GM19455 (cell line): ENCODE data around the gene FAM222B.

Experiments
- ATAC-seq: cut with Tn5 transposase; IDR thresholded peaks from one replicate; pipeline ENCODE4 v1.9.1; 2021; ENCODE audit not compliant: unreplicated experiment

Gene FAM222B

DNA sequence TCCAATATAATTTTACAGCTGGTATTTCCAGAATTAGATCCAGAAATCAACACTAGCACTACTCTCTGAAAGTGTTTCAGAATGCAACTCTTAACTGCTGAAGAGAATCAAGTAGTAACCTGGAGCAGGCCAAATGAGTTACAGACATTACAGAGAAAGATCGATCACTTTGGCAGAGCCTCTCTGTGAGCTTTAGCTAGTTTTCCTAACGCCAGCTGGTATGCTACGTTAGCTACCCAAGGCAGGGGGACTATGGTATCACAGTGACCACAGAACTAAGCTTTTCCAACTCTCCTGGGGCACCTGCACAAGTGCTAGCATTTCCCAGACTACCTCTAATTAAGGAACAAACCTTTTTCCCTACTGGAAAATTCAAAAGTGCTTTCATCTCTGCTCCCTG lies 68.4 kb downstream of the FAM222B start:
- no peak for ATAC-seq

DNA sequence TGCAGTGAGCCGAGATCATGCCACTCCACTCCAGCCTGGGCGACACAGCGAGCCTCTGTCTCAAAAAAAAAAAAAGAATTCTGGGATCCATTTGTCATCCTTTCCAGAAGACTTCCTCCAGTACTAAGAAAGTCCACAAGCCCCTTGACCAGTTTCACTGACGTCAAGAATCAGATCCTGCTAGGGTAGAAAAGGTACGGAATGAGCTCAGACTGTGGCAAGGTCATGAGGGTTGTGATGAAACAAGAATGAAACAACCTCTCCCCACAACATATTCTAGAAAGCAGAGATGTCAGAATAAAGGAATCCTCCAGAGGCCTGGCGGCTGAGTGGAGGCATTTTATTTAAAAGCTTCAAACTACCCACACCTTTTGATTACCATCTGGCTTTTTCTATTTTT lies 68.9 kb downstream of the FAM222B start:
- ATAC-seq, result no peak

DNA sequence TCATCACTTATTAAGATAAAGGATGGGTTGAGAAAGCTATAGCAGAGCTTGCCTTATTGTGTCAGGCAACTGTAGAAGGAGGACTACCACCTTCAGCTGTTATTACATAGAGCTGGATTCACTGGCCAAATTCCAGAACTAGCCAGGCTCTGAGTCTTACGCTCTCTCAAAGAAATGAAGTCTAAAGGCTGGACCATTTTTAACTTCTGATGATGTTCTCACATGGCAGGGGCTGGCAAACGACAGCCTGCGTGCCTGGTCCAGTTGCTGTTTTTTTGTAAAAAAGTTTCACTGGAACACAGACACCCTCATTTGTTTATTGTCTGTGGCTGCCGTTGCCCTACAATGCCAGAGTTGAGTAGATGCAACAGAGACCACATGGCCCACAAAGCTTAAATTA lies 77.6 kb downstream of the FAM222B start:
- ATAC-seq, result no peak

DNA sequence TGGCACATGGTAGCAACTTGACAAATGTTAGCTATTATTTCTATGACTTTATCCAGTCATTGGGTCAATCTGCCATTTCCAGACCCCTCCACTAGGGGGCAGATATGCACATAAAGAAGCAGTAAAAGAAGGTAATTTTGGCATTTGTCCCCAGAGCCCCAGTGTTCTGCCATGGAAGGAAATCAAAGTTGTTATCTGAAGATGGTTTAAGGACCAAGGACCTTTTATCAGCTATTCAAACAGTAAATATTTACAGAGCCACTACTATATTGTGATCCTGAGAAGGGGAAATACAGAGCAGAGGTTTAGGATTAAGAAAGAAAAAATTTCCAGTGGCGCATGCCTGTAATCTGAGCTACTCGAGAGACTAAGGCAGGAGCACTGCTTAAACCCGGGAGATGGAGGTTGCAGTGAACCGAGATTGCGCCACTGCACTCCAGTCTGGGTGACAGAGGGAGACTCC lies 78.8 kb downstream of the FAM222B start:
- ATAC-seq, result no peak

DNA sequence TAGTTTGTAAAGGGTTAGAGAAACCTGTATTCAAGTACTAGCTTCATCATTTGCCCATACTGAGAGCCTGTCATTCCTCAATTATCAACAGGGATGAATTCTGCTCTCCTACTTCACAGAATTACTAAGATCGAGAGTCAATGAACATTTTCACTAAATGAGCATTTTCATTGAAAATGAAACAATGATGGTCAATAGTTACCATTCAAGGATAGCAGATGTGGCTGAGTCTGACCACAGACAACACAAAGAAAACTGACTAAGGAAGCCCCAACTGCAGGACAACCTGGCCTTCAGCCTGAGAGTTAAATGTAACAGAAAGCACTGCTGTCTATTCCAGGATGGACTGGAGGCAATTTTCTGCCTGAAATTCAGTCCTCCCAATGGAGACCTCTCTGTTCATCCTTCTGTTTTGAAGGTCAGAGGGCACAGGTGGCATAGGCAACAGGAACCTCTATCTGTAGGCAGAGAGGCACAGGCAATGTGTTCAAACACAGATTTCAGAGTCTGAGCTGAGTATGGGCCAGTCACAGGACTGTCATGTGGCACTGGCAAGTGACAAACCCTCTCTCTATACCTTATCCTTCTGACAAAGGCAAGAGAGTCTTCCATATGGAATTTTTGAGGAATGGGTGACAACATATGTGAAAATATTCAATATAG lies 79.3 kb downstream of the FAM222B start:
- peak; percentile 68 for ATAC-seq

DNA sequence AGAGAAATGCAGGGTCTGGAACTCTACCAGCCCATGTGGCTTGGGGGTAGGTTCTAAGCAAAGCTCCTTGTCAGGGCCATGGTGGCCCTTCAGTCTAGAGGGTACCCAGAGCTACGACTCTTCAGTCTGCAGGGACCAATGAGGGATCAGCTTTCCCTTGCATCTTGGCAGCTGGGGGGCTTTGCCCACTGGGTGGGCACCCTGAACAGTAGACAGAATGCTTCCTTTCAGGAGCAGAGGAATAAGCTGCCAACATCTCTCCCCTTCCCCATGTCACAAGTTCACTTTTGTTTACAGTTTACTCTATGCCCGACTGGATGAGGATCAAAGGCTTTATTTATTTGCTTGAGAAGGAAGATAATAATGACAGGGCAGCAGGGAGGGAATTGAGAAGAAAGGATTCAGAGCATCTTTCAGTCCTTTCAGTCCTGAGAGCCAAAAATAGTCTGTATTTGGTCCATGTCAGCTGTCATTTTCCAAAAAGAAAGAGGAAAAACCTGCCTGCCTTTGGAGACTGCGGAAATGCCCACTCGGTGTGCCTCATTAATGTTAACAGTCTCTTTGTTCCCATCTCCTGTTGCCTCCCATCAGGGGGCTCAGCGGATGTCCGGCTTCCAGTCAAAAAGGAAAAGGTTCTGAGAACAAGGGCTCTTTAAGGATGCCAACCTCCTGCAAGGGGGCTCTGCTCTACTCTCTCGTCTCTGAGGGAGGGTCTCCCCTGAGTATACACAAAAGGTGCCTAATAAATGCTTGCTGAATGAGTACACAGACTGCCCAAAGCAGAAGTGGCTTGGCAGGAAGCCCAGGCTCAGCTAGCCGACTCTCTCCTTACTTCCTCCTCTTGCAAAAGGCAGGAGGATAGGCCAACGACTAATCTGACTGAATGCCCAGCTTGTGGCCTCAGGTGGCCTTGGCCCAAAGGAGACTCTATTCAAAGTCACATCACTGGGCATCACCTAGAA lies 81.7 kb downstream of the FAM222B start:
- ATAC-seq, result no peak

DNA sequence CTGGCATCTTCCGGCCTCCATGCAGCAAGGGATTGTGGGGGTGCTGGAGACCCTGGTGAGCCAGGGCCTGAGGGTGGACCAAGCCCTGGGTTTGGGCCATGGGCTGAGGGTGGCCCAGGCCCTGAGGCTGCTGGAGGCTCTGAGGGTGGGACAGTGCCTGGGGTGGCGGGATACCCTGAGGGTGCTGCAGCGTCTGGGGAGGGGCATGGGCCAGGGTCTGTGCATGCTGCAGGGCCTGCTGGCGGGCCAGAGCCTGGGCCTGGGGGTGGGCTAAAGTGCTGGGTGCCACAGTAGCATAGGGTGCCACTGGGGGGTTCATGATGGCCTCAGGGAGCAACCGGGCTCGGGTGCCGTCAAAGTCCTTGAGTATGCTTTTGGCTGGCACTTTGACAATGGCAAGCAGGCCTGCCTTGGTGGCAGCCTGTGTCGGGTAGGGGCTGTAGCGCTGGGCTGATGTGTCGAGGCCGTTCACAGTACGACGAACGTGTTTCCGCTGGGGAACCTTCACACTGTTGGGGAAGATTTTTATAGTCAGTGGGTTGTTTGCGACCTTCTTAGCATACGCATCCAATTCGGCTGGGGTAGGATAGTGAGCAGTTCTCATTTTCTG lies 83.2 kb downstream of the FAM222B start:
- no peak for ATAC-seq

DNA sequence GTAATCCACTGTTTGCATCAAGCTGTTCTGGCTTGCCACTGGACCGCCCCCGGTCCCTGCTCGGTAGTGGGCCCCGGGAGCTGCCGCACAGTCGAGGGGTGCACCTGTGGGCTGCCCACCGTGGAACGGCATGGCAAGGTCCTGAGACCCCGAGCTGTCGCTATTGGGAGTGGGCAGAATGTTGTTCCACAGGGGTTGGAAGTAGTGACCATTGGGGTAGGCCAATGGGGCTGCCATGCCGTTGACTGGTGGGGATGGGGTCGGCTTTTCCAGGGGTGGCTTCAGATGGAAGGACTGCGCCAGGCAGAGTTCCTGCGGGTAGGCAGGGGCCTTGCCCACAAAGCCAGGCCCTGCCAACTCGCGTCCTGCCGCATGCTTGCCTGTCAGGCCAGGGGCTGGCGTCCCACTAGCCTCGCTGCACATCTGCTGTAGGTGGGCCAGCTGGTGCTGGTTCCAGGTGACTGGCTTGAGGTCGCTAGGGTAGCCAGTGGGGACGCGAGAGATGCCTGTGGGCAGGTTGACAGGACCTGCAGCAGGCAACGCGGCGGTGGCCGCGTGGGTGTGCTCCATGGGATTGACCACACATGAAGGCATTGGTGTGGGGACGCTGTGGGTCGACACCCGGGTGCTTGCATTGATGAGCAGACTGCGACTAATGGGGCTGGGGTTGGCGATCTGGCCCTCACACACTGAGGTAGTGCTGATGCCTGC lies 84.0 kb downstream of the FAM222B start:
- no peak for ATAC-seq

DNA sequence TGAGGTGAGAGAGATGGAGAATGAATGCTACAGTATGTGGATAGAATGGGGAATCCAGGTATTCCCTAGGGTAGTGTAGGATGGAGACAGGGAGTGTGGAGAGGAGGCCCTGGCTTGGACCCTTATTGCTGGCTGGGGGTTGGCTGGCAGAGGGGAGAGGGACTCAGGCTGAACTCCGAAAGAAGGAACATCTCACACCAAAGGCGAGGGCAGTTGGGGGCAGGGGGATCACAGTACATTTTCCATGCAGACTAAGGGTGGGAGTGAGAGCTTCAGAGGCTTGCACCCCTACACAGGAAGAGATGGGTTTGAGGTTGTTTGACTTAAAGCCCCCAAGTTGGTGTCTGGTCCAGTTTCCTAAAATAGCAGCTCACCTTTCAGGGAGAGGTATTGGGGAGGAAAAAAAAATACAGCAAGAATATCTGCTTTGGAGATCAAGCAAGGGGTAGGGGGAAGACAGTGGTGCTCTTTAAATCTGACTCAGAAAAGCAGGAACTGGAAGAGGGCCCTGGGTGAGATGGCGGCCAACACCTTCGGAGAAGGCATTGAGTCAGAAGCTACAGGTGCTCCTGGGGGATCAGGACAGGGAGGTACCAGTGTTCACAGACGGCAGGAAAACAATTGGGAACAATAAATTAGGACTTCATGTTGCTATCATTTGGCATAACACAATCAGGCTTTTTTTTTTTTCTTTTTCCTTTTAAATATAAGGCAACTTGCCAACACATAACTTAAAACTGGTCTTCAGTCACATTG lies 86.4 kb downstream of the FAM222B start:
- ATAC-seq, result no peak

DNA sequence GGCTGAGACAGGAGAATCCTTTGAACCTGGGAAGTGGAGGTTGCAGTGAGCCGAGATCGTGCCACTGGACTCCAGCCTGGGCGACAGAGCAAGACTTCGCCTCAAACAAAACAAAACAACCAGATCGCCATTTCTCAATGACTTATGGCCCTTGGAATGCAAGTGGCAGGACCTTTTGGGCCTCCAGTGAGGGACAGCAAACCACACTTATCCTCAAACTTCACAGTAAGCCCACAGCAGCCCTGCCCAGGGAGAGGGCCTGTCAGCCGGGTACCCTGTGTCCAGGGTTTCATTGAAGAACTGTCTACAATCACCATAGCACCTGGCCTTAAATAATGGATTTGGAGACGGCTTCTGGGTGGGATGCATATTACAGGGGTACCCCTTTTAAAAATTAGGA lies 87.1 kb downstream of the FAM222B start:
- ATAC-seq, result no peak

DNA sequence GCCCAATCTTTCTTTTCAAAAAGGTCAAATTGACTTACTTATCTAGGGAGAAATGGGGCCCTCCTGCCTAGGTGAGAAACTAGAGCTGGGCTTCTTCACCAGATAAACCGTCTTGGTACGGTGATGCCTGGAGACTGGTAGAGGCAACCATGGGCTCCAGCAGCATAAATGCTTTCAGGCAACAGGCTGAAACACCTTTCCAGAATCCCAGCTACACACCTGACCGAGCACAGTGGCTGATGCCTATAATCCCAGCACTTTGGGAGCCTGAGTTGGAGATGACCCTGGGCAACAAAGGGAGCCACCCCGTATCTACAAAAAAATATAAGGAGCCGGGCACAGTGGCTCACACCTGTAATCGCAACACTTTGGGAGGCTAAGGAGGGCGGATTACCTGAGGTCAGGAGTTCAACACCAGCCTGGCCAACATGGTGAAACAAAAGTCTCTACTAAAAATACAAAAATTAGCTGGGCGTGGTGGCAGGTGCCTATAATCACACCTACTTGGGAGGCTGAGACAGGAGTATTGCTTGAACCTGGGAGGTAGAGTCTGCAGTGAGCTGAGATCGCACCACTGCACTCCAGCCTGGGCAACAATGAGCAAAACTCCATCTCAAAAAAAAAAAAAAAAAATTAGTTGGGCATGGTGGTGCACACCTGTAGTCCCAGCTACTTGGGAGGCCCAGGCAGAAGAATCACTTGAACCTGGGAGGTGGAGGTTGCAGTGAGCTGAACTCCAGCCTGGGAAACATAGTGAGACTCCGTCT lies 90.8 kb downstream of the FAM222B start:
- ATAC-seq, result no peak

DNA sequence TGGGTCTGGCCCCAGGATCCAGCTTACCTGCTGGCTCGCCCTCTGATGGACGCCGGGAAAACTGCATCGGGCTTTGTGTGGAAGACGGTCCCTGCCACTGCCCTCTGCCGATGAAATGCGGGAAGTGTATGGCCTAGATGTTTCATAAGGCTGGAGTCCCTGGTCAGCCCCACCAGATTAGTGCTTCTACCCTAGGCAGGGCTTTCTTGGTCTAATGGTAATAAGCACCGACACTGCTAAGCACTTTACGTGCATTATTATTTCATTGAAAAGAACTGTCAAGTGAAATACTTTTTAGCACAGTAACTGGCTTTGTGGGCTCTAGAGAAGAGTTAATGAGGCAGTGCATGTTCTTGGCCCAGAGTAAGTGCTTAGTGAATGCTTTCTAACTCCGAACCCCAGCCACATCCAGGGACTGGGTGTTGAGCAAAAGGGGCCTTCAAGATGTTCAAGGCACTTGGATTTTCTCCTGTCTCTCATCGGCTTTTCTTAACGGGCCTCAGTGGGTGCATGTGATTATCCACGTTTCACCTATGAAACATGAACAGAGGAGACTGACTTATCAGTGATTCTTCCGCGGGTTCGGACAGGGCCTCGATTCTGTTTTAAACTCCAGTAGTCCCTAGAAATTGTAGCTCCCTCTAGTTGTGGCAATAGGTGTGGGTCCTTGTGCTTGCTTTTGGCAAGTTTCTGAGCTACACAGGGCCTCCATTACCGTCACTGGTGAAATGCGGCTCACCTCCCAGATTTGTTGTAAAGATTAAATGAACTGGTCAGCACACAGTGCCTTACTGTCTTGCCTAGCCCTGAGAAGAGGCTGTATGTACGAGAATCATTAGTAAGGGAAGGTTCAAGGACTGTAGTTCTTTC lies 92.2 kb downstream of the FAM222B start:
- ATAC-seq, result peak; percentile 62

DNA sequence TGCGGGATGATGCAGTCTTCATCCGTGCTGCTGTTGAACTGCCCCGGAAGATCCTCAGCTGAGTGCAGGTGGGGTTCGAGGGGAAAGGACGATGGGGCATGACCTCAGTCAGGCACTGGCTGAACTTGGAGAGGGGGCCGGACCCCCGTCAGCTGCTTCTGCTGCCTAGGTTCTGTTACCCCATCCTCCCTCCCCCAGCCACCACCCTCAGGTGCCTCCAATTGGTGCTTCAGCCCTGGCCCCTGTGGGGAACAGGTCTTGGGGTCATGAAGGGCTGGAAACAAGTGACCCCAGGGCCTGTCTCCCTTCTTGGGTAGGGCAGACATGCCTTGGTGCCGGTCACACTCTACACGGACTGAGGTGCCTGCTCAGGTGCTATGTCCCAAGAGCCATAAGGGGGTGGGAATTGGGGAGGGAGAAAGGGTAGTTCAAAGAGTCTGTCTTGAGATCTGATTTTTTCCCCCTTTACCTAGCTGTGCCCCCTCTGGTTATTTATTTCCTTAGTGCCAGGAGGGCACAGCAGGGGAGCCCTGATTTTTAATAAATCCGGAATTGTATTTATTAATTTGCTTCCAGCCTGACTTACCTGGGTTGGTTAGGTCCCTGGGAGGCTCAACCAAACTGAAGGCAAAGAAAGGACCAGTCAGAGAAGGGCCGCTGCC lies 92.9 kb downstream of the FAM222B start:
- no peak for ATAC-seq

DNA sequence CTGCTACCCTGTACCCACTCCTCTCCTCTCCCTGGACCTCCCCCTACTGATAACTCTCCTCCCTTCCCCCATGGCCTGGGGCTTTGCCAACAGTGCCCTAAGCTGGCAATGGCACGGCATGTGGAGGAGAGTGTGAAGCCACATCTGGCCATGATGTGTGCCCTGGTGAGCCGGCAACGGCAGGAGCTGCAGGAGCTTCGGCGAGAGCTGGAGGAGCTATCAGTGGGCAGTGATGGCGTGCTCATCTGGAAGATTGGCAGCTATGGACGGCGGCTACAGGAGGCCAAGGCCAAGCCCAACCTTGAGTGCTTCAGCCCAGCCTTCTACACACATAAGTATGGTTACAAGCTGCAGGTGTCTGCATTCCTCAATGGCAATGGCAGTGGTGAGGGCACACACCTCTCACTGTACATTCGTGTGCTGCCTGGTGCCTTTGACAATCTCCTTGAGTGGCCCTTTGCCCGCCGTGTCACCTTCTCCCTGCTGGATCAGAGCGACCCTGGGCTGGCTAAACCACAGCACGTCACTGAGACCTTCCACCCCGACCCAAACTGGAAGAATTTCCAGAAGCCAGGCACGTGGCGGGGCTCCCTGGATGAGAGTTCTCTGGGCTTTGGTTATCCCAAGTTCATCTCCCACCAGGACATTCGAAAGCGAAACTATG lies 93.6 kb downstream of the FAM222B start:
- ATAC-seq, result no peak

DNA sequence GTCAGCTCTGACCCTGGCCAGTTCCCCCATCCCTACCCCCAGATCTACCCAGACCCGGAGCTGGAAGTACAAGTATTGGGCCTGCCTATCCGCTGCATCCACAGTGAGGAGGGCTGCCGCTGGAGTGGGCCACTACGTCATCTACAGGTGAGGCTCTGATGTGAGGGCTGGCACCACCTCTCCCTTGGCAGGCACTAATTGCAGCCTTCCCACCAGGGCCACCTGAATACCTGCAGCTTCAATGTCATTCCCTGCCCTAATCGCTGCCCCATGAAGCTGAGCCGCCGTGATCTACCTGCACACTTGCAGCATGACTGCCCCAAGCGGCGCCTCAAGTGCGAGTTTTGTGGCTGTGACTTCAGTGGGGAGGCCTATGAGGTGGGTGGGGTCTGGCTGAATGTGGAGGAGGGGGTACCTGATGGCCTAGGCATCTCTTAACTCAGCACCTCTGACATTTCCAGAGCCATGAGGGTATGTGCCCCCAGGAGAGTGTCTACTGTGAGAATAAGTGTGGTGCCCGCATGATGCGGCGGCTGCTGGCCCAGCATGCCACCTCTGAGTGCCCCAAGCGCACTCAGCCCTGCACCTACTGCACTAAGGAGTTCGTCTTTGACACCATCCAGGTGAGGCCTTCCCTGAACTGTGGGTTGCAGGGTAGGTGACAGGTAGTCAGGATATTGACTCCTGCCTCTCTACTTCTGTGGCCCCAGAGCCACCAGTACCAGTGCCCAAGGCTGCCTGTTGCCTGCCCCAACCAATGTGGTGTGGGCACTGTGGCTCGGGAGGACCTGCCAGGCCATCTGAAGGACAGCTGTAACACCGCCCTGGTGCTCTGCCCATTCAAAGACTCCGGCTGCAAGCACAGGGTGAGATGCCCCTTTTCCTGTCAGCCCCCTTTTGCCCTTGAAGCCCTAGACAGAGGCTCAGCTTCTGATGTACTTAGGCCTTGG lies 94.5 kb downstream of the FAM222B start:
- no peak for ATAC-seq

DNA sequence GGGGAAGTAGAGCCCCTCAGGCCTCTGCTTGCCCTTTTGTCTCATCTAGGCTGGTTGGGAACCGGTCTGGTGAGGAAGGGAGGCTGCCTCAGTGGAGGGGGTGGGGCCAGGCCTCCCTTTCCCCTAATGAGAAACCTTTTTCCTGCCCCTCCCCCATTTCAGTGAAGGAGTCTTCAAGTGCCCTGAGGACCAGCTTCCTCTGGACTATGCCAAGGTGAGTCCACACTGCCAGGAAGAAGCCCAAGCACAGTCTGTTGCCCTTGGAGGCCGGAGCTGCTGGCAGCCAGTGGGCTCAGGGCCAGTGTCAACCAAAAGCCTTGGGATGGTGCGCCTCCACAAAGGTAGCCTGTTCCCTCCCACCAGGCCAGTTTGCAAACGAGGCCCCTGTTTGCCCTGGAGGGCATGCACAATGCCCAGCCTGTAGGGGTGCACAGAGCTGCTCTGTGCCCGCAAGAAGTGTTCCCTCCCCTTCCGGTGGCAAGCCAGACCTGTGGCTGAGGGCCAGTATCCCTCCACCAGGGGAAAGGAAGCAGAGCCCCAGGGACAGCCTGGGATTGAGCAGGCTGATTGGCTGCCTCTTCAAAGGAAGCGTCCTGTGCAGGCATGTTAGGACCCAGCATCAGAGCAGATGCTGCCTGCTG lies 95.4 kb downstream of the FAM222B start:
- no peak for ATAC-seq
